ENCODE measurements around the gene TMPRSS6.

Gene TMPRSS6

GRCh38 chr22:37063431-37064420 is 45.8 kb downstream of the TMPRSS6 start:
- DNase-seq: peak; percentile 38

- DNase-seq: no peak
These were observed 46.7 kb downstream of the TMPRSS6 start for GRCh38 chr22:37062702-37063381.

- no peak for DNase-seq
These were observed 47.2 kb downstream of the TMPRSS6 start for GRCh38 chr22:37062376-37062675.

GRCh38 chr22:37061611-37062375 is 47.7 kb downstream of the TMPRSS6 start:
- no peak for DNase-seq

GRCh38 chr22:37060801-37061610 is 48.5 kb downstream of the TMPRSS6 start:
- no peak for DNase-seq

GRCh38 chr22:37059876-37060449 is 49.5 kb downstream of the TMPRSS6 start:
- DNase-seq: no peak

- DNase-seq: no peak
These were observed 50.4 kb downstream of the TMPRSS6 start for GRCh38 chr22:37058917-37059701.

GRCh38 chr22:37057796-37058510 is 51.6 kb downstream of the TMPRSS6 start:
- DNase-seq: no peak

GRCh38 chr22:37057226-37057625 is 52.3 kb downstream of the TMPRSS6 start:
- DNase-seq: no peak

GRCh38 chr22:37056246-37056645 is 53.3 kb downstream of the TMPRSS6 start:
- DNase-seq: no peak

GRCh38 chr22:37054600-37055365 is 54.7 kb downstream of the TMPRSS6 start:
- DNase-seq: no peak

- no peak for DNase-seq
These were observed 55.5 kb downstream of the TMPRSS6 start for GRCh38 chr22:37054056-37054395.

GRCh38 chr22:37053310-37054055 is 56.0 kb downstream of the TMPRSS6 start:
- no peak for DNase-seq

GRCh38 chr22:37052386-37053309 is 56.9 kb downstream of the TMPRSS6 start:
- DNase-seq: no peak

- no peak for DNase-seq
These were observed 57.8 kb downstream of the TMPRSS6 start, which contains the start of gene KCTD17 for GRCh38 chr22:37051391-37052385. KCTD17 (plus strand) TSS chr22:37051742; CDS start chr22:37051761, 19 bp downstream.

GRCh38 chr22:37050913-37051312 is 58.6 kb downstream of the TMPRSS6 start:
- DNase-seq: no peak

GRCh38 chr22:37049224-37049623 is 60.3 kb downstream of the TMPRSS6 start:
- DNase-seq: no peak

Data from NCI-H2107 (cell line).